ENCODE results near the gene CBX4. TPM values are rescaled to one million over a fixed set of nuclear protein-coding genes. Genes with fewer than 3 reads are reported as not detected.

The CBX4 gene
- total RNA-seq, 1 donor = 8.3 TPM

GRCh38 chr17:79845601-79845949 lies 6.3 kb upstream of the CBX4 start:
- DNase-seq (ENCODE audit: low read depth) = peak; percentile 61
- no peak overlapping the region for H3K4me3 ChIP-seq (ENCODE audit: low read depth, low read length)
- TF ChIP-seq, protein P1, sequence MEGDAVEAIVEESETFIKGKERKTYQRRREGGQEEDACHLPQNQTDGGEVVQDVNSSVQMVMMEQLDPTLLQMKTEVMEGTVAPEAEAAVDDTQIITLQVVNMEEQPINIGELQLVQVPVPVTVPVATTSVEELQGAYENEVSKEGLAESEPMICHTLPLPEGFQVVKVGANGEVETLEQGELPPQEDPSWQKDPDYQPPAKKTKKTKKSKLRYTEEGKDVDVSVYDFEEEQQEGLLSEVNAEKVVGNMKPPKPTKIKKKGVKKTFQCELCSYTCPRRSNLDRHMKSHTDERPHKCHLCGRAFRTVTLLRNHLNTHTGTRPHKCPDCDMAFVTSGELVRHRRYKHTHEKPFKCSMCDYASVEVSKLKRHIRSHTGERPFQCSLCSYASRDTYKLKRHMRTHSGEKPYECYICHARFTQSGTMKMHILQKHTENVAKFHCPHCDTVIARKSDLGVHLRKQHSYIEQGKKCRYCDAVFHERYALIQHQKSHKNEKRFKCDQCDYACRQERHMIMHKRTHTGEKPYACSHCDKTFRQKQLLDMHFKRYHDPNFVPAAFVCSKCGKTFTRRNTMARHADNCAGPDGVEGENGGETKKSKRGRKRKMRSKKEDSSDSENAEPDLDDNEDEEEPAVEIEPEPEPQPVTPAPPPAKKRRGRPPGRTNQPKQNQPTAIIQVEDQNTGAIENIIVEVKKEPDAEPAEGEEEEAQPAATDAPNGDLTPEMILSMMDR (IDR thresholded peaks at IDR 0.05; ENCODE audit: insufficient read depth, low read length) = no peak

GRCh38 chr17:79844869-79845600 lies 5.8 kb upstream of the CBX4 start:
- peak; percentile 22 for DNase-seq (ENCODE audit: low read depth)
- H3K4me3 ChIP-seq (ENCODE audit: low read depth, low read length) = no peak overlapping the region
- TF ChIP-seq, protein P1 (IDR thresholded peaks at IDR 0.05; ENCODE audit: insufficient read depth, low read length) = peak; percentile 58

DNA sequence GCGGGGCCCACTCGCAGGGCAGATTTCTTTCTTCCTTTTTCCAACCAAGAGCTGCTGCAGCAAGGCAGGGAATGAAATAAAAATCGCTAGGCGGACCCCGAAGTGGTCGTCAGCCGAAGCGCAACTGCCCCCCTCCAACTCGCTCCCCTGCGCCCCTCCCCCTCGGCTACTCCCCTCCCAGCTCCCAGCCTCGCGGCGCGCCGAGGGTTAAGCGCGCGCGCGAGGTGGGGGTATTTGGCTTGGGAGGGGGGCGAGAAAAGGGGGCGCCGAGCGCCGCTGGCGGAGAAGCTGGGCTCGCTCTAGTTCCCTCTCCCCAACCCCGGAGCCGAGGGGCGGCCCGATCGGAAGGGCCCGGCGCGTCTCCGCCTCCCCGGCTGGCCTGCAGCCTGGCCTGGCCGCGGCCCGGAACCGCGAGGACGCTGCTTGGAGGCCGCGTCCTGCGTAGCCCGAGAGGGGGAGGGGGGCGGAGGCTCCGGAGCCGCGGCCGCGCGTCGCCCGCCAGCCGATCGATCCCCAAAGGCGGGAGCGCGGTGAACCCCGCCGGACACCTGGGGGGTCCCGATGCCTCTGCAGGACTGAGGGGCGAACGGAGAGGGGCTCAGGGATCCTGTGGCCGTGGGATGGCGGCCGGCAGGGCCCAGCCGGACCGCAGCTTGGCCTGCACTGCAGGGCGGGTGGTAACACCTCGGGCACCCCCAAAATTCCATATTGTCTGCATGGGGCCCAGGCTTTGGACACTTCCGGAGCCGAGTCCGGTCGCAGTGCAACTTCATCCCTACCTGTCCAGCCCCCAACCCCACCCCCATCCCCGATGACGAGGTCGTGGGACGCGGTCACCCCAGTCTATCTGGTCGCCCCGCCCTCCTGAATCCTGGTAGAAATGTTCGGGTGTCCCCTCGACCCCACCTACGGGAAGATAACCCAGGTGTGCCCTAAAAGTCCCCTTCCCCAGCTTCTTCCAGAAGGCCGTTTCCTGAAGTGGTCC lies 4.9 kb upstream of the CBX4 start:
- peak; percentile 63 for DNase-seq (ENCODE audit: low read depth)
- peak overlapping the region; percentile 53 for H3K4me3 ChIP-seq (ENCODE audit: low read depth, low read length)
- TF ChIP-seq, protein P1 (IDR thresholded peaks at IDR 0.05; ENCODE audit: insufficient read depth, low read length) = no peak

GRCh38 chr17:79843474-79843815 lies 4.2 kb upstream of the CBX4 start:
- DNase-seq (ENCODE audit: low read depth) = no peak

DNA sequence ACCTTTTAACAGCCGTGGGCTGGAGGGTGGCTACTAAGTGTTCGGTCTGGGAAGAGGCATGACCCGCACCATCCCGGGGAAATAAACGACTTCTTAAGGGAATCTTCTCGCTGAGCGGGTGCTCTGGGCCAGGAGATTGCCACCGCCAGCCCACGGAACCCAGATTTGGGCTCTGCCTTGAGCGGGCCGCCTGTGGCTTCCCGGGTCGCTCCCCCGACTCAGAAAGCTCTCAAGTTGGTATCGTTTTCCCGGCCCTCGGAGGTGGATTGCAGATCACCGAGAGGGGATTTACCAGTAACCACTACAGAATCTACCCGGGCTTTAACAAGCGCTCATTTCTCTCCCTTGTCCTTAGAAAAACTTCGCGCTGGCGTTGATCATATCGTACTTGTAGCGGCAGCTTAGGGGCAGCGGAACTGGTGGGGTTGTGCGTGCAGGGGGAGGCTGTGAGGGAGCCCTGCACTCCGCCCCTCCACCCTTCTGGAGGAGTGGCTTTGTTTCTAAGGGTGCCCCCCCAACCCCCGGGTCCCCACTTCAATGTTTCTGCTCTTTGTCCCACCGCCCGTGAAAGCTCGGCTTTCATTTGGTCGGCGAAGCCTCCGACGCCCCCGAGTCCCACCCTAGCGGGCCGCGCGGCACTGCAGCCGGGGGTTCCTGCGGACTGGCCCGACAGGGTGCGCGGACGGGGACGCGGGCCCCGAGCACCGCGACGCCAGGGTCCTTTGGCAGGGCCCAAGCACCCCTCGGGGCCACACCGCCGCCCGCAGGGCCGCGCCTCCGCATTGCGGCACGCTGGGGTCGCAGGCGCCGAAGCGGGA lies 3.6 kb upstream of the CBX4 start:
- peak; percentile 15 for DNase-seq (ENCODE audit: low read depth)
- H3K4me3 ChIP-seq (ENCODE audit: low read depth, low read length) = no peak overlapping the region
- TF ChIP-seq, protein P1 (IDR thresholded peaks at IDR 0.05; ENCODE audit: insufficient read depth, low read length) = no peak

More at GRCh38 chr17:79843474-79843815, 4.2 kb upstream of the CBX4 start:
- peak overlapping the region; percentile 53 for H3K4me3 ChIP-seq (ENCODE audit: low read depth, low read length)
- TF ChIP-seq, protein P1 (IDR thresholded peaks at IDR 0.05; ENCODE audit: insufficient read depth, low read length) = no peak

- TF ChIP-seq, protein P1 (IDR thresholded peaks at IDR 0.05; ENCODE audit: insufficient read depth, low read length) = no peak
- no peak overlapping the region for H3K4me3 ChIP-seq (ENCODE audit: low read depth, low read length)
- no peak for DNase-seq (ENCODE audit: low read depth)
Observed at GRCh38 chr17:79842136-79842655, 3.0 kb upstream of the CBX4 start.

Data from fibroblast of the aortic adventitia (primary cell).